HepG2 (cell line): ENCODE results near the gene CYP4A22. TPM values are rescaled to one million over a fixed set of nuclear protein-coding genes. Genes with fewer than 3 reads are reported as not detected.

Source experiments
- AFF4 ChIP-seq: sonication (generic); formaldehyde crosslinking; IDR thresholded peaks from 2 replicates; pipeline ENCODE4 v1.4.0; 2020; ENCODE audit warnings: missing genetic modification reagents
- FOXP4 ChIP-seq: sonication (generic); formaldehyde crosslinking; IDR thresholded peaks from 2 replicates; pipeline ENCODE4 v1.4.0; 2020; ENCODE audit warnings: missing genetic modification reagents
- HBP1 ChIP-seq: IDR thresholded peaks from 2 replicates; pipeline ENCODE4 v1.6.1; 2016; ENCODE audit warnings: low read depth, control low read depth
- HDAC6 ChIP-seq: fragments of 200-600 bp; sonication (generic); IDR thresholded peaks from 2 replicates; pipeline ENCODE4 v1.7.0; 2017; ENCODE audit warnings: mild to moderate bottlenecking, antibody characterized with exemption, low read length, low read depth
- LBX2 ChIP-seq: sonication (generic); formaldehyde crosslinking; IDR thresholded peaks from 2 replicates; pipeline ENCODE4 v1.5.0; 2020; ENCODE audit warnings: missing genetic modification reagents, mild to moderate bottlenecking, borderline replicate concordance
- MAX ChIP-seq: IDR thresholded peaks from 2 replicates; pipeline ENCODE4 v1.6.1; 2012; ENCODE audit warnings: inconsistent platforms
- MED1 ChIP-seq: sonication (generic); formaldehyde crosslinking; IDR thresholded peaks from 2 replicates; pipeline ENCODE4 v1.4.0; 2020; ENCODE audit warnings: missing genetic modification reagents
- MXD4 ChIP-seq: IDR thresholded peaks from 2 replicates; pipeline ENCODE4 v1.6.1; 2016; ENCODE audit warnings: mild to moderate bottlenecking, missing biosample characterization, missing genetic modification reagents
- MYPOP ChIP-seq: sonication (generic); formaldehyde crosslinking; IDR thresholded peaks from 2 replicates; pipeline ENCODE4 v1.8.1; 2023; ENCODE audit warnings: mild to moderate bottlenecking, moderate library complexity, missing genetic modification reagents
- NR2F2 ChIP-seq: IDR thresholded peaks from 2 replicates; pipeline ENCODE4 v1.6.1; 2012; ENCODE audit warnings: low read depth, inconsistent platforms, borderline replicate concordance
- ZBTB42 ChIP-seq: sonication (generic); formaldehyde crosslinking; IDR thresholded peaks from 2 replicates; pipeline ENCODE4 v1.5.0; 2020; ENCODE audit warnings: mild to moderate bottlenecking, missing genetic modification reagents
- ZNF224 ChIP-seq: sonication (generic); formaldehyde crosslinking; IDR thresholded peaks from 2 replicates; pipeline ENCODE4 v1.5.0; 2020; ENCODE audit warnings: mild to moderate bottlenecking, missing genetic modification reagents
- ZNF234 ChIP-seq: sonication (generic); formaldehyde crosslinking; conservative IDR thresholded peaks from 2 replicates; pipeline ENCODE4 v1.5.1; 2020; ENCODE audit warnings: mild to moderate bottlenecking, missing genetic modification reagents
- ZNF687 ChIP-seq: sonication (generic); formaldehyde crosslinking; IDR thresholded peaks from 2 replicates; pipeline ENCODE4 v1.5.1; 2020; ENCODE audit warnings: mild to moderate bottlenecking, missing genetic modification reagents, moderate library complexity
- ZNF749 ChIP-seq: sonication (generic); formaldehyde crosslinking; IDR thresholded peaks from 2 replicates; pipeline ENCODE4 v1.8.0; 2022; ENCODE audit warnings: mild to moderate bottlenecking, missing genetic modification reagents, moderate library complexity, borderline replicate concordance
- polyA plus RNA-seq, 8 experiments: library from polyadenylated mRNA; depleted of rRNA in 3 of 8; stranded (reverse) in 7 of 8; unstranded in 1 of 8; fragments of >200 nt; fragmentation: Illumina TruSeq in 4 of 8; extraction: Trizol in 4 of 8; gene quantifications; 2 replicates each; pipeline versions ENCODE4 v1.2.1 to v1.2.3, GENCODE V29; 2011 to 2016; ENCODE audit warnings: low read depth in 4 of 8, missing spikeins in 1 of 8, mixed read lengths in 1 of 8; ENCODE audit not compliant: insufficient read depth in 1 of 8
- total RNA-seq, 5 experiments: library from RNA; depleted of rRNA; stranded (reverse); fragments of >200 nt; fragmentation: Illumina TruSeq; extraction: Trizol; gene quantifications; 2 replicates each; pipeline ENCODE4 v1.2.3, GENCODE V29; 2016; ENCODE audit warnings: low read depth in 1 of 5

The CYP4A22 gene
- total and polyA plus RNA-seq, 2 of the 13 experiments (the other 11 are each of a cell fraction or from before 2014, with no cell fraction given) = not detected

GRCh38 chr1:47187231-47187925, 50.1 kb downstream of the CYP4A22 start (continued):
- no peak for TF ChIP-seq AFF4 (CRISPR knock-in tag)
- no peak for TF ChIP-seq ZNF749 (CRISPR knock-in tag)
- no peak for TF ChIP-seq MXD4 (CRISPR knock-in tag)
- TF ChIP-seq HBP1 (CRISPR knock-in tag) = no peak
- TF ChIP-seq MYPOP (CRISPR knock-in tag) = no peak
- no peak for TF ChIP-seq NR2F2
- TF ChIP-seq MAX = peak; percentile 45; the same call in 1 of the 2 replicates
- TF ChIP-seq HDAC6 = no peak
- no peak for TF ChIP-seq LBX2 (CRISPR knock-in tag)
- TF ChIP-seq MED1 (CRISPR knock-in tag) = no peak; the same call in 1 of the 2 replicates
- TF ChIP-seq ZNF224 (CRISPR knock-in tag) = no peak
- peak; percentile 88 for TF ChIP-seq ZNF687 (CRISPR knock-in tag)
- no peak for TF ChIP-seq ZNF234 (CRISPR knock-in tag)
- TF ChIP-seq FOXP4 = no peak
- TF ChIP-seq ZBTB42 (CRISPR knock-in tag) = no peak
